HepG2 (cell line): Measurements from ENCODE around the gene PRR30. TPM values are rescaled to one million over a fixed set of nuclear protein-coding genes. Genes with fewer than 3 reads are reported as not detected.

Experiments used
- ATF6 ChIP-seq: sonication (generic); formaldehyde crosslinking; conservative IDR thresholded peaks from 2 replicates; pipeline ENCODE4 v1.4.0; 2020; ENCODE audit warnings: missing genetic modification reagents
- CBX1 ChIP-seq: IDR thresholded peaks from one replicate; pipeline ENCODE4 v1.6.1; 2016; ENCODE audit warnings: antibody characterized with exemption, low read depth
- CSRNP2 ChIP-seq: sonication (generic); formaldehyde crosslinking; conservative IDR thresholded peaks from 2 replicates; pipeline ENCODE4 v1.8.0; 2022; ENCODE audit warnings: low read depth, missing genetic modification reagents
- FOXP4 ChIP-seq: sonication (generic); formaldehyde crosslinking; IDR thresholded peaks from 2 replicates; pipeline ENCODE4 v1.4.0; 2020; ENCODE audit warnings: missing genetic modification reagents
- GABPA ChIP-seq, 2 experiments: IDR thresholded peaks; 2 replicates each; pipeline ENCODE4 v1.6.1; 2011 to 2016; ENCODE audit warnings: low read depth in 2 of 2, low read length in 1 of 2, missing biosample characterization in 1 of 2, missing genetic modification characterization in 1 of 2
- HNF1A ChIP-seq, 2 experiments: sonication (generic) in 1 of 2; formaldehyde crosslinking in 1 of 2; IDR thresholded peaks; 2 replicates each; pipeline versions ENCODE4 v1.4.0 to v1.6.1; 2016 to 2020; ENCODE audit warnings: borderline replicate concordance in 1 of 2, low read depth in 1 of 2, mild to moderate bottlenecking in 1 of 2, missing genetic modification reagents in 1 of 2
- KDM2A ChIP-seq: sonication (generic); formaldehyde crosslinking; IDR thresholded peaks from 2 replicates; pipeline ENCODE4 v1.4.0; 2020; ENCODE audit warnings: low read depth, missing genetic modification reagents, borderline replicate concordance
- NCOA2 ChIP-seq: sonication (generic); formaldehyde crosslinking; IDR thresholded peaks from 2 replicates; pipeline ENCODE4 v1.8.0; 2022; ENCODE audit warnings: inconsistent platforms
- NR2F1 ChIP-seq, 2 experiments: fragments of 450-650 bp in 1 of 2; formaldehyde crosslinking in 1 of 2; IDR thresholded peaks; 2 replicates each; pipeline versions ENCODE4 v1.5.0 to v1.6.1; 2016 to 2020; ENCODE audit warnings: mild to moderate bottlenecking in 1 of 2, missing compliant biosample characterization in 1 of 2, missing genetic modification reagents in 1 of 2, moderate library complexity in 1 of 2
- RNF2 ChIP-seq: fragments of 450-650 bp; conservative IDR thresholded peaks from 2 replicates; pipeline ENCODE4 v1.6.1; 2016; ENCODE audit warnings: low read depth
- ZNF260 ChIP-seq: sonication (generic); formaldehyde crosslinking; IDR thresholded peaks from 2 replicates; pipeline ENCODE4 v1.4.0; 2020; ENCODE audit warnings: missing genetic modification reagents, low read depth, mild to moderate bottlenecking, borderline replicate concordance
- ZNF703 ChIP-seq: sonication (generic); formaldehyde crosslinking; IDR thresholded peaks from 2 replicates; pipeline ENCODE4 v1.5.1; 2020; ENCODE audit warnings: missing genetic modification reagents, mild to moderate bottlenecking, moderate library complexity, borderline replicate concordance
- ZNF724P ChIP-seq: sonication (generic); formaldehyde crosslinking; IDR thresholded peaks from 2 replicates; pipeline ENCODE4 v1.8.0; 2022; ENCODE audit warnings: missing genetic modification reagents, borderline replicate concordance
- ZNF841 ChIP-seq: sonication (generic); formaldehyde crosslinking; IDR thresholded peaks from 2 replicates; pipeline ENCODE4 v1.8.1; 2023; ENCODE audit warnings: missing genetic modification reagents, borderline replicate concordance
- ZSCAN30 ChIP-seq: sonication (generic); formaldehyde crosslinking; IDR thresholded peaks from 2 replicates; pipeline ENCODE4 v1.5.0; 2020; ENCODE audit warnings: mild to moderate bottlenecking, missing genetic modification reagents
- polyA plus RNA-seq, 8 experiments: library from polyadenylated mRNA; depleted of rRNA in 3 of 8; stranded (reverse) in 7 of 8; unstranded in 1 of 8; fragments of >200 nt; fragmentation: Illumina TruSeq in 4 of 8; extraction: Trizol in 4 of 8; gene quantifications; 2 replicates each; pipeline versions ENCODE4 v1.2.1 to v1.2.3, GENCODE V29; 2011 to 2016; ENCODE audit warnings: low read depth in 4 of 8, missing spikeins in 1 of 8, mixed read lengths in 1 of 8; ENCODE audit not compliant: insufficient read depth in 1 of 8
- total RNA-seq, 5 experiments: library from RNA; depleted of rRNA; stranded (reverse); fragments of >200 nt; fragmentation: Illumina TruSeq; extraction: Trizol; gene quantifications; 2 replicates each; pipeline ENCODE4 v1.2.3, GENCODE V29; 2016; ENCODE audit warnings: low read depth in 1 of 5

Gene PRR30
- total and polyA plus RNA-seq, 2 of the 13 experiments (the other 11 are each of a cell fraction or from before 2014, with no cell fraction given) = not detected

GRCh38 chr2:27177441-27178351, 38.5 kb upstream of the PRR30 start (continued):
- peak; percentile 82; the same call in 1 of the 2 replicates for TF ChIP-seq ZNF841 (CRISPR knock-in tag)
- 0 out of 2 replicates have a peak, but pooled peaks have one; percentile 51 for TF ChIP-seq KDM2A
- no peak for TF ChIP-seq ZNF260 (CRISPR knock-in tag)
- TF ChIP-seq CBX1 = peak; percentile 56
- 0 out of 2 replicates have a peak, but pooled peaks have one; percentile 47 for TF ChIP-seq RNF2
- peak; percentile 99 for TF ChIP-seq FOXP4 (CRISPR knock-in tag)
- TF ChIP-seq GABPA (IDR thresholded peaks at IDR 0.05; ENCODE audit: low read depth, low read length) = no peak
- peak; percentile 68; the same call in 1 of the 2 replicates for TF ChIP-seq GABPA (CRISPR knock-in tag; IDR thresholded peaks at IDR 0.05; ENCODE audit: low read depth)
- peak; percentile 89 for TF ChIP-seq HNF1A (IDR thresholded peaks at IDR 0.05; ENCODE audit: low read depth)
- 0 out of 2 replicates have a peak, but pooled peaks have one; percentile 56 for TF ChIP-seq HNF1A (CRISPR knock-in tag; IDR thresholded peaks at IDR 0.05; ENCODE audit: borderline replicate concordance)
- peak; percentile 99 for TF ChIP-seq NCOA2
- no peak for TF ChIP-seq CSRNP2
- no peak for TF ChIP-seq ZSCAN30 (CRISPR knock-in tag)
- TF ChIP-seq NR2F1 (CRISPR knock-in tag; IDR thresholded peaks at IDR 0.05) = peak; percentile 54 to 91
- TF ChIP-seq ZNF724P (CRISPR knock-in tag) = 0 out of 2 replicates have a peak, but pooled peaks have one; percentile 40
- TF ChIP-seq ATF6 (CRISPR knock-in tag) = 0 out of 2 replicates have a peak, but pooled peaks have one; percentile 36
- peak; percentile 61; the same call in 1 of the 2 replicates for TF ChIP-seq ZNF703 (CRISPR knock-in tag)
